ENCODE measurements around the gene HES2. TPM values are rescaled to one million over a fixed set of nuclear protein-coding genes. Genes with fewer than 3 reads are reported as not detected.
"Not testable (repeated sequence)": the region's sequence is repeated elsewhere in the genome, so short reads cannot be mapped to it uniquely, and the experiment has no call there.

Gene HES2
- total RNA-seq, 4 donors from 2014 or later, result 7.3 TPM; not detected in 3

DNA sequence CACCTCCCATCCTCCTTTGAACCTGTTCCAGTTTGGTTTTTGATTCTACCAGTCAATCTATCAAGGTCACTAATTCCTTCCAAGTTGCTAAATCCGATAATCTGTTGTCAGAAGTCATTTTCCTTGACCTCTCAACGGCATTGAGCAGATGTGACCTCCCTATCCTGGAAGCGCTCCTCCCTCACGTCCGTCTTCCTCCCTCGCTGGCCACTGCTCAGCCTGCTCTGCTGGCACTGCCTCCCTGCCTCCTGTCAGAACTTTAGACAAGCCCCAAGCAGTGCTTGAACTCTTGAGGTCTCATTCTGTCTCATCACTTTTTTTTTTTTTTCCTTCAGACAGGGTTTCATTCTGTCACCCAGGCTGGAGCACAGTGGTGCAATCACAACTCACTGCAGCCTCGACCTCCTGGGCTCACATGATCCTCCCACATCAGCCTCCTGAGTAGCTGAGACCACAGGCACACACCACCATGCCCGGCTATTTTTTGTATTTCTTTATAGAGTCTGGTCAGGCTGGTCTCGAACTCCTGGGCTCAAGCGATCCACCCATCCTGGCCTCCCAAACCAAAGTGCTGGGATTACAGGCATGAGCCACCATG lies 21.8 kb downstream of the HES2 start:
- no peak for ATAC-seq
- Histone ChIP-seq H3K27me3 (no peaks in the 10 kb centered on the region), H3K4me3 (no peak overlapping the region), H3K36me3 (no peaks in the 10 kb centered on the region), H3K9me3 (no peaks in the 10 kb centered on the region), H3K4me1 (peaks cover 0 to 8% (median 3%) of the 10 kb centered on the region in 3 donors), H3K27ac (no peak overlapping the region)
- 48 to 65% methylated on average over 8 to 10 of the region's 10 CpGs for WGBS, 2 donors (ENCODE audit: low coverage in 1 of 2)
- TF ChIP-seq POLR2AphosphoS5 (IDR thresholded peaks at IDR 0.05) (no peak), POLR2A (IDR thresholded peaks at IDR 0.05) (no peak), EP300 (IDR thresholded peaks at IDR 0.05) (no peak)
- TF ChIP-seq, protein P1, sequence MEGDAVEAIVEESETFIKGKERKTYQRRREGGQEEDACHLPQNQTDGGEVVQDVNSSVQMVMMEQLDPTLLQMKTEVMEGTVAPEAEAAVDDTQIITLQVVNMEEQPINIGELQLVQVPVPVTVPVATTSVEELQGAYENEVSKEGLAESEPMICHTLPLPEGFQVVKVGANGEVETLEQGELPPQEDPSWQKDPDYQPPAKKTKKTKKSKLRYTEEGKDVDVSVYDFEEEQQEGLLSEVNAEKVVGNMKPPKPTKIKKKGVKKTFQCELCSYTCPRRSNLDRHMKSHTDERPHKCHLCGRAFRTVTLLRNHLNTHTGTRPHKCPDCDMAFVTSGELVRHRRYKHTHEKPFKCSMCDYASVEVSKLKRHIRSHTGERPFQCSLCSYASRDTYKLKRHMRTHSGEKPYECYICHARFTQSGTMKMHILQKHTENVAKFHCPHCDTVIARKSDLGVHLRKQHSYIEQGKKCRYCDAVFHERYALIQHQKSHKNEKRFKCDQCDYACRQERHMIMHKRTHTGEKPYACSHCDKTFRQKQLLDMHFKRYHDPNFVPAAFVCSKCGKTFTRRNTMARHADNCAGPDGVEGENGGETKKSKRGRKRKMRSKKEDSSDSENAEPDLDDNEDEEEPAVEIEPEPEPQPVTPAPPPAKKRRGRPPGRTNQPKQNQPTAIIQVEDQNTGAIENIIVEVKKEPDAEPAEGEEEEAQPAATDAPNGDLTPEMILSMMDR (IDR thresholded peaks at IDR 0.05), result no peak

DNA sequence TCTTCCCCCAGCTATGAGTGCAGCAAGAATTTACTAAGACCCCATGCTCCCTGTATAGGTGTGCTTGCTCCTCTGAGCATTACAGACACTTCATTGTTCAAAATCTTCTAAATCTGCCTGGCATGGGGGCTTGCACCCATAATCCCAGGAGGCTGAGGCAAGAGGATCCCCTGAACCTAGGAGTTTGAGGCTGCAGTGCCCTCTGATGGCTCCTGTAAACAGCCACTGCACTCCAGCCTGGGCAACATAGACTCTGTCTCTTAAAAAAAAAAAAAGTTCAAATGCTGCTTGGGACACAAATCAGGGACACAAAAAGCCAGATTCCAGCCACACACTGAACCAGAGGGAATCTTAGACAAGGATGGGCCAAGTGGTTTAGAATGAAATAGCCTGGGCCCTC lies 22.7 kb downstream of the HES2 start:
- no peak for ATAC-seq
- no peaks in the 10 kb centered on the region for H3K9me3 ChIP-seq
- TF ChIP-seq EP300 (IDR thresholded peaks at IDR 0.05), result no peak
- TF ChIP-seq, protein P1 (IDR thresholded peaks at IDR 0.05), result no peak
- no peaks in the 10 kb centered on the region for H3K36me3 ChIP-seq
- H3K4me3 ChIP-seq, result no peak overlapping the region
- H3K4me1 ChIP-seq, result peaks cover 3 to 18% (median 6%) of the 10 kb centered on the region in 3 donors
- H3K27ac ChIP-seq, result no peak overlapping the region
- H3K27me3 ChIP-seq, result no peaks in the 10 kb centered on the region

DNA sequence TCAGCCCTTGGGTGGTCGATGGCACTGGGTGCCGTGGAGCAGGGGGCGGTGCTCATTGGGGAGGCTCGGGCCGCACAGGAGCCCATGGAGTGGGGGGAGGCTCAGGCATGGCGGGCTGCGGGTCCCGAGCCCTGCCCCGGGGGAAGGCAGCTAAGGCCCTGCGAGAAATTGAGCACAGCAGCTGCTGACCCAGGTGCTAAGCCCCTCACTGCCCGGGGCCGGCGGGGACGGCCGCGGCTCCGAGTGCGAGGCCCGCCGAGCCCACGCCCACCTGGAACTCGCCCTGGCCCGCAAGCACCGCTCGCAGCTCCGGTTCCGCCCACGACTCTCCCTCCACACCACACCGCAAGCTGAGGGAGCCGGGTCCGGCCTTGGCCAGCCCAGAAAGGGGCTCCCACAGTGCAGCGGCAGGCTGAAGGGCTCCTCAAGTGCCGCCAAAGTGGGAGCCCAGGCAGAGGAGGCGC lies 23.9 kb downstream of the HES2 start:
- H3K9me3 ChIP-seq, H3K27ac ChIP-seq, H3K36me3 ChIP-seq, H3K27me3 ChIP-seq, ATAC-seq, H3K4me3 ChIP-seq: not testable (repeated sequence)
- peaks cover 3 to 21% (median 6%) of the 10 kb centered on the region in 3 donors for H3K4me1 ChIP-seq
- WGBS, 2 donors (ENCODE audit: low coverage in 1 of 2), result no CpG with 5 or more reads among the region's 34 CpGs

DNA sequence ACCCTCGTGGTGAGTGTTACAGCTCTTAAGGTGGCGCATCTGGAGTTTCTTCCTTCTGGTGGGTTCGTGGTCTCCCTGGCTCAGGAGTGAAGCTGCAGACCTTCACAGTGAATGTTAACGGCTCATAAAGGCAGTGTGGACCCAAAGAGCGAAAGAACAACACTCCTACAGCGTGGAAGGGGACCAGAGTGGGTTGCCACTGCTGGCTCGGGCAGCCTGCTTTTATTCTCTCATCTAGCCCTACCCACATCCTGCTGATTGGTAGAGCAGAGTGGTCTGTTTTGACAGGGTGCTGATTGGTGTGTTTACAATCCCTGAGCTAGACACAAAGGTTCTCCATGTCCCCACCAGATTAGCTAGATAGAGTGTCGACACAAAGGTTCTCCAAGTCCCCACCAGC lies 24.6 kb downstream of the HES2 start:
- not testable (repeated sequence) for H3K36me3 ChIP-seq, H3K27me3 ChIP-seq, ATAC-seq, H3K4me3 ChIP-seq, H3K9me3 ChIP-seq
- WGBS, 2 donors (ENCODE audit: low coverage in 1 of 2), result 80 to 90% methylated on average over 1 to 2 of the region's 8 CpGs
- H3K27ac ChIP-seq, result peak overlapping the region in 1 of 4 donors; percentile 94
- peaks cover 3 to 21% (median 6%) of the 10 kb centered on the region in 3 donors for H3K4me1 ChIP-seq

DNA sequence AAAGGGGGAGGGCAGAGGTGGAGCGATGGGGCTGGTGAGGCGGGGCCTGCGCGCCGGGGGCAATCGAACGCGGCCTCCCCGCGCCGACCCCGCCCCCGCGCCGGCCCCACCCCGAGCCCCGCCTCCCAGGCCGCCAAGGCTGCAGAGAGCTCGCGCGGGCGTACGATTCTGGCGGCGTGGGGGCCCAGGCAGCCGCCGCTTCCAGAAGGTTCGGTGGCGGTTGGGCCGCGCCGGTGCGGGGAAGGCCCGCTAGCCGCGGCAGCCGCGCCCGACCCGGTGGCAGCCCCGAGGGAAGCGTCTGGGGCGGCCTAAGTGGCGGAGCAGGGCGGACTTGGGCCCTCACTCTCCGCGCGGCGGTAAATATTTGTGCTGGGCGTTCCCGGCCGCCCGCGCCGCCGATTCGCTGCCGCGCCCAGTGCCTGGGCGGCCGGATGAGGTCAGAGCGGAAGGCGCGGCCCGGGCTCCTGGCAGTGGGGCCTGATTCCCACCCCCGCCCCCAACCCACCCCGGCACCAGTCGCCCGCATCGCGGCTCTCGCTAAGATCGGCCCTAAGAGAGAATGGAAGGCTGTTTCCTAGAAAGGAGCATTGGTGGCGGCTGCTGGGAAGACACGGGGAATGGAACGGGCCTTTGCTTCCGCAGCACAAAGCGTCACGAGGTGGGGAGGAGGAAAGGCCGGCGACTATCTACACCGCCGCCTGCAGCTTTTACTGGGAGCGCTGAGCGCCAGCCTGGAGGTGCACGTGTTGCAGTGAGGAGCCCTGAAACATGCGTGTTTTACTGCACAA lies 26.1 kb downstream of the HES2 start, which contains the start of gene ACOT7:
ACOT7 (minus strand) TSS at position 368 of the 788 bp plus-strand sequence. CDS start 368 bp downstream, outside the sequence.
- peak; percentile 74 to 87 for TF ChIP-seq POLR2A (IDR thresholded peaks at IDR 0.05)
- TF ChIP-seq, protein P1 (IDR thresholded peaks at IDR 0.05), result peak in 3 of 4 experiments; percentile 7 to 56 (median 13)
- peak; percentile 33 for TF ChIP-seq POLR2AphosphoS5 (IDR thresholded peaks at IDR 0.05)
- TF ChIP-seq EP300 (IDR thresholded peaks at IDR 0.05), result no peak
- WGBS, 2 donors (ENCODE audit: low coverage in 1 of 2), result no CpG with 5 or more reads among the region's 87 CpGs
- no peaks in the 10 kb centered on the region for H3K9me3 ChIP-seq
- H3K4me3 ChIP-seq, result peak within 1 kb of the TSS; percentile 41 to 63
- H3K4me1 ChIP-seq, result peaks cover 3 to 21% (median 6%) of the 10 kb centered on the region in 3 donors
- H3K27ac ChIP-seq, result peak within 1 kb of the TSS; percentile 75 to 98 (median 94)
- H3K36me3 ChIP-seq, result no peaks in the 10 kb centered on the region
- peak; percentile 98 for ATAC-seq
- H3K27me3 ChIP-seq, result no peaks in the 10 kb centered on the region

All from gastroesophageal sphincter (tissue), 4 donors.